OCI-LY1 (cell line): ENCODE data around the gene YIF1B.

ENCODE experiments used
- H2AFZ ChIP-seq: fragments of 200-600 bp; sonication (generic), shearing (Covaris generic); 2 replicates; pipeline ENCODE4 v1.6.0; 2014; ENCODE audit warnings: antibody characterized with exemption, mild to moderate bottlenecking, low read length
- H3F3A ChIP-seq: fragments of 200-600 bp; sonication (generic), shearing (Covaris generic); 2 replicates; pipeline ENCODE4 v1.6.0; 2014; ENCODE audit warnings: mild to moderate bottlenecking, antibody characterized with exemption, low read length, moderate library complexity; ENCODE audit not compliant: insufficient read depth
- H3K27ac ChIP-seq: fragments of 200-600 bp; sonication (generic); 2 replicates; pipeline ENCODE4 v1.5.1; 2014; ENCODE audit warnings: low read length, mixed run types, mild to moderate bottlenecking, low read depth; ENCODE audit not compliant: poor library complexity, severe bottlenecking
- H3K27me3 ChIP-seq: fragments of 200-600 bp; sonication (generic); 2 replicates; pipeline ENCODE4 v1.6.0; 2014; ENCODE audit warnings: antibody characterized with exemption, mild to moderate bottlenecking, low read length, moderate library complexity; ENCODE audit not compliant: insufficient read depth
- H3K36me3 ChIP-seq: fragments of 200-600 bp; sonication (generic); 2 replicates; pipeline ENCODE4 v1.6.1; 2014; ENCODE audit warnings: mild to moderate bottlenecking, antibody characterized with exemption, low read length, moderate library complexity, mixed read lengths; ENCODE audit not compliant: insufficient read depth
- H3K4me1 ChIP-seq: fragments of 200-600 bp; sonication (generic); 2 replicates; pipeline ENCODE4 v1.5.1; 2014; ENCODE audit warnings: mild to moderate bottlenecking, low read length, moderate library complexity; ENCODE audit not compliant: insufficient read depth, severe bottlenecking
- H3K4me2 ChIP-seq: fragments of 200-600 bp; sonication (generic), shearing (Covaris generic); 2 replicates; pipeline ENCODE4 v1.6.1; 2014; ENCODE audit warnings: low read length
- H3K4me3 ChIP-seq: fragments of 200-600 bp; sonication (generic); 2 replicates; pipeline ENCODE4 v1.5.1; 2014; ENCODE audit warnings: low read length, low read depth, mild to moderate bottlenecking, mixed read lengths; ENCODE audit not compliant: poor library complexity, severe bottlenecking
- H3K79me2 ChIP-seq: fragments of 200-600 bp; shearing (Covaris generic); 2 replicates; pipeline ENCODE4 v1.6.1; 2016; ENCODE audit warnings: mixed run types, low read length, mixed read lengths; ENCODE audit not compliant: insufficient read depth
- H3K9ac ChIP-seq: fragments of 200-600 bp; sonication (generic), shearing (Covaris generic); 2 replicates; pipeline ENCODE4 v1.6.1; 2014; ENCODE audit warnings: mild to moderate bottlenecking, low read length, mixed read lengths
- H3K9me2 ChIP-seq: fragments of 200-600 bp; sonication (generic), shearing (Covaris generic); 2 replicates; pipeline ENCODE4 v1.6.1; 2014; ENCODE audit warnings: low read depth, mild to moderate bottlenecking, low read length, mixed read lengths
- H3K9me3 ChIP-seq: fragments of 200-600 bp; shearing (Covaris generic); 2 replicates; pipeline ENCODE4 v1.6.1; 2014; ENCODE audit warnings: low read length, mixed read lengths
- H4K20me1 ChIP-seq: fragments of 200-600 bp; sonication (generic), shearing (Covaris generic); 2 replicates; pipeline ENCODE4 v1.6.0; 2016; ENCODE audit warnings: mild to moderate bottlenecking, low read length; ENCODE audit not compliant: insufficient read depth
- EZH2 ChIP-seq: fragments of 200-600 bp; sonication (generic), shearing (Covaris generic); IDR thresholded peaks from 2 replicates; pipeline ENCODE4 v1.8.0; 2017; ENCODE audit warnings: borderline replicate concordance, mixed run types, mild to moderate bottlenecking, antibody characterized with exemption, low read length, moderate library complexity, mixed read lengths
- TF ChIP-seq, protein P1 (sequence below): fragments of 200-600 bp; sonication (generic), shearing (Covaris generic); IDR thresholded peaks from 2 replicates; pipeline ENCODE4 v1.5.1; 2017; ENCODE audit warnings: mild to moderate bottlenecking, antibody characterized with exemption, low read length, moderate library complexity, mixed read lengths

The YIF1B gene

DNA sequence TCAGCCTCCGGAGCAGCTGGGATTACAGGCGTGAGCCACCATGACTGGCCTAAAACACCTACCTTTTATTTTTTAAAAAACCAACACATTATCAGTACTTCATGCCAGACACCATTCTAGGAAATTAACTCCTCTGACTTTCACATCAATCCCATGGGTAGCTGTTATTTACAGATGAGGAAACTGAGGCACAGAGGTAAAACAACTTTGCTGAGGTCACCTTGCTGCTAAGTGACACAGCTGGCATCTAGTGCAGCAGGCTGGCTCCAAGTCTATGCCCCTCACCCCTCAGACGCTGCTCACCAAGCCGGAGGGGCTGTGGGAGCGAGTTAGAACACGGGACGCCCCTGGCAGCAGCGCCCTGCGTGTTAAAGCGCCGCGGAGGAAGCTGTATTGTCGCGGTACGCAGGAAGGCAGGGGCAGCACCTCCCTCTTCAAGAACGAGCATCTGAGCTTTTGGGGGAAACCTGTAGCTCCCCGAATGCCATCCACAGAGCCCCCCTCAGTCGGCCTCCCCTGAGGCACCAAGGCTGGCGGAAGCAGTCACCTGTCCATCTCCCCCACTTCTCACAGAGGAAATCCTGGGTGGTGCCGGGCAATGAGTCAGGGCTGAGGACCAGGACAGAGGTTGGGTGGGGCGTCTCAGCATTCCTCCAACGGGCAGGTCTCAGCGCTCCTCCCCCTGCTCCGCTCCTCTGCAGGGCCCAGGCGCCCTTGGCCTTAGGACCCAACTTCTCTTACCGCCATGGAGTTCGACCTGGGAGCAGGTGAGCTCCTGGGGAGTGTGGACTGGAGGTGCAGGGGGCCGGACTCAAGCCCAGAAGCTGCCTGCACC lies 12.0 kb downstream of the YIF1B start, which contains the start of gene C19orf33:
C19orf33 (plus strand) TSS at position 735 of the 835 bp plus-strand sequence; CDS start at position 746, 11 bp downstream.
- H3K9me3 ChIP-seq: no peaks in the 10 kb centered on the region
- H4K20me1 ChIP-seq: no peaks in the 10 kb centered on the region
- no peak within 1 kb of the TSS for H3K27ac ChIP-seq
- no peak within 1 kb of the TSS for H2AFZ ChIP-seq
- peaks cover 15% of the 10 kb centered on the region for H3K36me3 ChIP-seq
- no peaks in the 10 kb centered on the region for H3K4me1 ChIP-seq
- TF ChIP-seq EZH2: no peak
- TF ChIP-seq, protein P1, sequence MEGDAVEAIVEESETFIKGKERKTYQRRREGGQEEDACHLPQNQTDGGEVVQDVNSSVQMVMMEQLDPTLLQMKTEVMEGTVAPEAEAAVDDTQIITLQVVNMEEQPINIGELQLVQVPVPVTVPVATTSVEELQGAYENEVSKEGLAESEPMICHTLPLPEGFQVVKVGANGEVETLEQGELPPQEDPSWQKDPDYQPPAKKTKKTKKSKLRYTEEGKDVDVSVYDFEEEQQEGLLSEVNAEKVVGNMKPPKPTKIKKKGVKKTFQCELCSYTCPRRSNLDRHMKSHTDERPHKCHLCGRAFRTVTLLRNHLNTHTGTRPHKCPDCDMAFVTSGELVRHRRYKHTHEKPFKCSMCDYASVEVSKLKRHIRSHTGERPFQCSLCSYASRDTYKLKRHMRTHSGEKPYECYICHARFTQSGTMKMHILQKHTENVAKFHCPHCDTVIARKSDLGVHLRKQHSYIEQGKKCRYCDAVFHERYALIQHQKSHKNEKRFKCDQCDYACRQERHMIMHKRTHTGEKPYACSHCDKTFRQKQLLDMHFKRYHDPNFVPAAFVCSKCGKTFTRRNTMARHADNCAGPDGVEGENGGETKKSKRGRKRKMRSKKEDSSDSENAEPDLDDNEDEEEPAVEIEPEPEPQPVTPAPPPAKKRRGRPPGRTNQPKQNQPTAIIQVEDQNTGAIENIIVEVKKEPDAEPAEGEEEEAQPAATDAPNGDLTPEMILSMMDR: no peak
- H3K27me3 ChIP-seq: no peaks in the 10 kb centered on the region
- no peaks in the 10 kb centered on the region for H3K9me2 ChIP-seq
- H3K4me3 ChIP-seq: no peak within 1 kb of the TSS
- H3K9ac ChIP-seq: no peak within 1 kb of the TSS
- no peak within 1 kb of the TSS for H3K4me2 ChIP-seq
- no peaks in the 10 kb centered on the region for H3K79me2 ChIP-seq
- no peaks in the 10 kb centered on the region for H3F3A ChIP-seq

DNA sequence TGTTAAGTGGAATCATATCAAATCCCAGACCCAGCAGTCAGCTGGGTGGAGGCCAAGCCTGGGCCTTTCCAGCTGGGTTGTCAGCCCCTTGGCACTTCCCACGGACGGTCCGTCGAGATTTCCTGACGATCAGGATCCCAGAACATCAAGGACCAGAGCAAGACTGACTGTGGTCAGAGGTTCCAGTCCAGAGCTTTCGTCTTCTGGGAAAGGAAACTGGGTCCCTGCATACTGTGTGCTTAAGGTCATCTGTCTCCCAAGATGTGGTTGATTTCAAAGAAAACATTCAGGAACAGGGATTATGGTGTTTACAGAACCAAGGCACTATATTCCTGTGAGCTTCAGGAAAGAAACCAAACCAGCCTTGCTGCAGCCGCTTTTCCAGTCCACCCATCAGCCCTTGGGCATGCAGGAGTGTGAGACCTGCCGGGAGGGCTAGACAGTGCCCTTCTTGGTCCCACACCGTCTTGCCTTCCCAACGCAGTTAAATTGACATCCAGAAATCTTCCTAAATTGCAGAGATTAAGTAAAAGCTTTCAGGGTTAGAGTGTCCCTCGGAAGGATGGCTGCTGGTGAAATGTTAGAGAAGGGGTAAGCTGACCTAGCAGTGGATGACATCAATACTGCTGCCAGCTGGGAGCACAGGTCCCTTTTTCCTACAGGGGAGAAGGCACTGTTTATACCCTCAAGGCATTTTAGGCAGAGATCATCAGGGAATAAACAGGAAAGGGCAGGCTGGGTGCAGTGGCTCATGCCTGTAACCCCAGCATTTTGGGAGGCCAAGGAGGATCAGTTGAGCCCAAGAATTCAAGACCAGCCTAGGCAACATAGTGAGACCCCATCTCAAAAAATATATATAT lies 16.7 kb downstream of the YIF1B start:
- H3K27ac ChIP-seq: no peak overlapping the region
- H3K4me2 ChIP-seq: no peak overlapping the region
- no peak overlapping the region for H2AFZ ChIP-seq

DNA sequence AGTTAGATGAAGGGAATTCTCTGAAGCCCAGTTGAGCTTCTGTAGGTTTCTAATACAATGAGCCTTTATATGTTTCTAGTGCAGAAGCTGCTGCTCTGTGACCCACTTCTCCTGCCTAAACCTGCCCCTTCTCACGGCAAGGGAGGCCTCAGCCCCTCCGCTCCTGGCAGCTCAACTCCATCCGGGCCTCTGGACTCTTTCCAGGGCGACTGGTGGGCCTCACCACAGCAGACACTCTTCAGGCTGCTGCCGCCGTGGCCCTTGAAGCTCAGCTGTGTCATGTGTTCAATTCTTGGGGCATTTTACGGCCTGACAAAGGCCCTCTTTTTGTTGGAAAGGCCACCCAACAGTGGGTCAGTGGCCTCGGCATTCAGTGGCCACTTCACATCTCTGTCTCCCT lies 21.7 kb downstream of the YIF1B start:
- TF ChIP-seq, protein P1: no peak
- TF ChIP-seq EZH2: no peak
- Histone ChIP-seq H3K27me3 (no peaks in the 10 kb centered on the region), H3K36me3 (peaks cover 36% of the 10 kb centered on the region), H3K27ac (no peak overlapping the region), H3K4me1 (no peaks in the 10 kb centered on the region), H3K9me3 (no peaks in the 10 kb centered on the region), H3K9me2 (no peaks in the 10 kb centered on the region), H3K79me2 (no peaks in the 10 kb centered on the region), H3K4me3 (no peak overlapping the region), H4K20me1 (no peaks in the 10 kb centered on the region), H2AFZ (no peak overlapping the region), H3F3A (no peaks in the 10 kb centered on the region), H3K4me2 (no peak overlapping the region), H3K9ac (no peak overlapping the region)

More for the DNA sequence above, 16.7 kb downstream of the YIF1B start:
- no peaks in the 10 kb centered on the region for H3F3A ChIP-seq
- no peaks in the 10 kb centered on the region for H3K9me2 ChIP-seq
- no peaks in the 10 kb centered on the region for H3K27me3 ChIP-seq
- H4K20me1 ChIP-seq: no peaks in the 10 kb centered on the region
- no peaks in the 10 kb centered on the region for H3K79me2 ChIP-seq
- H3K4me1 ChIP-seq: no peaks in the 10 kb centered on the region
- no peaks in the 10 kb centered on the region; the same call in 1 of the 2 replicates for H3K36me3 ChIP-seq
- no peak overlapping the region for H3K4me3 ChIP-seq
- H3K9me3 ChIP-seq: no peaks in the 10 kb centered on the region
- no peak overlapping the region for H3K9ac ChIP-seq
- TF ChIP-seq, protein P1: no peak
- TF ChIP-seq EZH2: no peak
